NK-92 treated with Interleukin-12 subunit alpha and Interleukin-12 subunit beta, amount 100 ng/mL, for 24 hours (cell line): ENCODE data around the gene IGFBP4.

Source experiments
- DNase-seq: peaks from one replicate; lab custom pipeline; 2025; lab: John Stamatoyannopoulos, UW

IGFBP4 gene

DNA sequence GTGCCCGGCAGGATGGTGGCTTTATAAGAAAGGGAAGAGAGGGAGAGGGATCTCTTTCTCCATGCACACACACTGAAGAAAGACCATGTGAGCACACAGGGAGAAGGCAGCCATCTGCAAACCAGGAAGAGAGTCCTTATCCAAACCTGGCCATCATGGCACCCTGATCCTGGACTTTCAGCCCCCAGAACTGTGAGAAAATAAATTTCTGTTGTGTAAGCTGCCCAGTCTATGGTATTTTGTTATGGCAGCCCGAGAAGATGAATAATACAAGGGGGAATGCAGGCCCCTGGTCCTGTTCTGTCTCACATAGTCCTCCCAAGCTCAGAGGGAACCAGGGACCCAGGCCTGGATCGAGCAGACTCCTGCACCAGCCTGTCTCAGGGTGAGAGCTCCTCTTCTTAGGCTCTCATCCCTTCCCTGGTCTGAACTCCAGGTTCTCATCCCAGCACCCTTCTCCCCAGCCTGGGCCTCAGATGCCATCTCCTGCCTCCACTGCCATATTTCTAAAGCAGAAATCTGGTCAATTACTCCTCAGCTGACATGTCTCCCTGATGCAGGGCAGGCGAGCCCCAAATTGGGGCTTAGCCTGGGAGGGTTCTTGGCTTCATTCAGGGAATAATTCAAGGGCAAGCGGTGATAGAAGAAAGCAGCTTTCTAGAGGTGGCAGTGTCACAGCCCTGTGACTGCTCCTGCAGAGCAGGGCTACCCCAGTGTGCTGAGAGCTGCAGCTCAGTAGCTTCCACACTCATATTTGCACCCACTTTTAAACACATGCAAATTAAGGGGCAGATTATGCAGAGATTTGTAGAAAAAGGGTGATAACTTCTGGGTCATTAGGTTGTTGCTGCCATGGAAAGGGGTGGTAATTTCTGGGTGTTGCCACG, 28.8 kb downstream of the IGFBP4 start:
- no peak for DNase-seq

DNA sequence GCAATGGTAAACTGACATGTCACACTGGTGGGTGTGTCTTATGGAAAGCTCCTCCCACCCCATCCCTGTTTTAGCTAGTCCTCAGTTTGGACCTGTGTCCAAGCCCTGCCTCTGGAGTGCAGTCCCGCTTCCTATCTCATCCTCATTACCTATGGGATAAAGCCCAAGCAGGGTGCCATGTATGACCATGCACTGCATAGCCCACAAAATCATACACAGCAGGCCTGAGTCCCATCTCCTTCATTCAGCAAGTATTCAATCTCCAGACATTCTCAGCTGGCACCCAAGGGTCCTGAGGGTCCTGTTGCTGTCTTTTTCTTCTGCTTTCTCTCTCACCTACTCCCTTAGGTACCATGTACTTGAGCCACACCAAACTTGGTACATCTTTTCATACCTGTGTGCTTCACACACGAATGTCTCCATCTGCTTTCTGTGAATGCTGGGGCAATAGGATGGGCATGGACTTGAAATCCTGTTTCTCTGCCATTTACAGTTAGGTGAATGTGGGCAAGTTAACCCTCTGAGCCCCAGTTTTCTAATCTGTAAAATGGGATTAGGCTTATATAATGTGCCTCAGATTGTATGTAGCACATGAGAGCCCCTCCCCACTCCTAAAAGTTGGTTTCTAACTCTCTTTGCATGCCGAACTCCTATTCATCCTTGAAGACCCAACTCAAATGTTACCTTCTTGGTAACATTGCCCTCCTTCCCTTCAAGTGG, 29.6 kb downstream of the IGFBP4 start:
- no peak for DNase-seq

DNA sequence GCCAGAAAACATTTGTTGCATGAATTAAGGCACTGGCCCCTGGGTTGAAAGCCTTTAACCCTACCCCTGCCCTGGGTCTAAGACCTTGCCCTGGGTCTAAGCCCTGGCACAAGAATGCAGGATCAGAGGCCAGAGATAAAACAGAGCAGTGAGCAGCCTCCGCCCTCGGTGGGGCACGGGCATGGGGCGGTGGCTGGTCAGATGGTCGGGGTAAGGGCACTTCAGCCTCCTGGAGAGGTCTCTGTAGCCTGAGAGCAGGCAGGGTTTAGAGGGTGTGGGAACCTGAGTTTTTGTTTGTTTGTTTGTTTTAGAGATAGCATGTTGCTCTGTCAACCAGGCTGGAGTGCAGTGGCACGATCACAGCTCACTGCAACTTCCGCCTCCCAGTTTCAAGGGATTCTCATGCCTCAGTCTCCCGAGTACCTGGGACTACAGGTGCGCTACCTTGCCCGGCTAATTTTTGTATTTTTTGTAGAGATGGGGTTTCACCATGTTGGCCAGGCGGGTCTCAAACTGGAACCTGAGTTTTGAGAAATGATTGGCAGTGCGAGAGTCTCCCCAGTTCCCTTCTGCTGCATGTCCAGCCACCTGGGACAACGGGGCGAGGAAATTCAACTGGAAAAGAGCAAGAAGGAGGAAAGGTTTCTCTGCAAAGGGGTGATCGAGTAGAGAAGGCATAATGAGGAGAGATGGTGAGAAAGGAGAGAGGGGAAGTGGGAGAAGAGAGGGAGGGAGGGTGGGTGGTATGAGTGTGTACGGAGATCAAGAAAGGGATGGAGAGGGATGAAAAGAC, 30.5 kb downstream of the IGFBP4 start:
- no peak for DNase-seq

DNA sequence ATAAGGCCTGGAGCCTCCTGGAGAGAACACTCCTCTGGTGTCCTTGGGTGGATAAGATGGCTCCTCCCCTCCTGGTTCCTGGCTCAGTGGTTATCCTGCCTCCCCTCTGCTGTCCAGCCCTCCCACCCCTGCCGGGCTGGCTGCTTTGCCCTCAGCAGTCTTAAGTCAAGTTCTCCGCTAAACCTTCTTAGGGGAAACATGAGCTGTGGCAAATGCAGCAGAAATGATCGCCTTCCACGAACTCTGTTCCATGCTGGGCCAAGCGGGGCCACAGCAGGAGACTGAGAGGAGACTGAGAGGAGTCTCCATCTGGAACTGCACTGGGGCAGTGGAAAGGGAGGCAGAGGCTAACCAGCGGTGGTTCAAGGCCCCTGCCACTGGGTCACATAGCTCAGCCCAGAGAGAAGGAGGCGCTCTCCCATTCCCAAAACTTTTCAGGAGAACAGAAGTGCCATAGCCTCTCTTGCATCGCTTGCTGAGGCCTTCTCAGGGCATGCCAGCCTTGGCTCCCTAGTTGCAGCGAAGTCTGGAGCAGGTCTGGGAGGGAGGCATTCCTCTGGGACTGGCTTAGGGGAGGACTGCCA, 31.3 kb downstream of the IGFBP4 start:
- no peak for DNase-seq

DNA sequence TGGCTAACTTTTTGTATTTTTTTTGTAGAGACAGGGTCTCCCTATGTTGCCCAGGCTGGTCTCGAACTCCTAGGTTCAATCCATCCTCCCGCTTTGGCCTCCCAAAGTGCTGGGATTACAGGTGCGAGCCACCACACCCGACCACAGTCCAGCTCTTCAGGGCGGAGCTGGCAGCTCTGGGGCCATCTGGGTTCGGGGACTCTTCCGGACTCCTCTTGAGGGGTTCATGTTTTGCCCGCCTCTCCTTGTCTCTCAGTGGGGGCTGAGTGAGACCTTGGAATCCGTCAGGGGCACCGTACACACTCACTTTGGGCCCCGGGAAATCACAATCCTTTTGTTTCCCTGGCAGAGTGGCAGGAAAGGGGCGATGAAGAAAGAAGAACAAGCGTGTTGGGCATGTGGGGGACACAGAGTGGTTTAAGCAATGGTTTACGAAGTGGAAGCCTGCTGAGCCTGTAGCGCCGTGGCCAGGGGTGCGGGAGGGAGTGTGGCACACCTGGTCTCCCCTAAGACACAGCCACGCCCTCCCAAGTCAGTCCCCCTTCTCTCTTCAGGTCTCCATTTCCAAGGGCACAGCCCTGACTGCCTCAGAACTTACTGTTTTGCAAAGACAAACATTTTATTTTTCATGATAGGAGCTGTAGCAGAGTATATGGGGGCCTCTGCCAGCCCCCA, 32.1 kb downstream of the IGFBP4 start:
- no peak for DNase-seq

DNA sequence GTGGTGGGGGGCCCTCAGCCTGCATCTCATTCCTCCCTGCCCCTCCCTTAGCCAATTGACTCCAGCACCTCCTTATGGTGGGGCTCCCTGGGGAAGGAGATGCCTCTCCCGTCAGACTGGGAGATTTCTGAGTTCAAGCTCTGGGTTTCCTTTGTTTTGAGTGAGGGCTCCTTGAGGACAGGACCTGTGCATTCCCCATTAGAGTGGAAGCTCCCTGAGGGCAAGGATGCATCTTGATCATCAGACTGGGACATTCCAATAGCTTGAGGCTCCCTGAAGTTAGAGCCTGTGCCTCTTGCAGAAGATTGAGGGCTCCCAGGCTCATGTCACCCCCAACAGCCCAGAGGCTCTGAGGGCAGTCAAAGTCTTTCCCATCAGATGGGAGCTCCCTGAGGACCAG, 34.5 kb downstream of the IGFBP4 start:
- no peak for DNase-seq

DNA sequence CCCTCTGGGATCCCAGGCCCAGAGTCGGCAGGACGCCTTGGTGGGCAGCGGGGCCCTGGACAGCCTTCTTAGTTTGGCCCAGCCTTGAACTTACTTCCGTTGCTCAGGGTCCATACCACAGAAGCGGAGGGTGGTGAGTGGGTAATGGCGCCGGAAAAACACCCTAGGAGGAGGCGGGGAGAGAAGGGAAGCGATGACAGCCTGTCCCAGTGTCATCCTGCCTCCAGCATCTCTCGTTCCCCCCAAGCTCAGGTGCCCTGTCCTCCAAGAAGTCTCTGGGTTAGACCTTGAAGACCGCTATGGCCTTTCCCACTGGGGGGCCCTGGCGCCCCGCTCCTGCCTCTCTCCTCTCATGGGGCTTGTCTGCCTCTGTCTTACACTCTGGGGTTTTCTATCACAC, 35.2 kb downstream of the IGFBP4 start:
- DNase-seq: no peak

DNA sequence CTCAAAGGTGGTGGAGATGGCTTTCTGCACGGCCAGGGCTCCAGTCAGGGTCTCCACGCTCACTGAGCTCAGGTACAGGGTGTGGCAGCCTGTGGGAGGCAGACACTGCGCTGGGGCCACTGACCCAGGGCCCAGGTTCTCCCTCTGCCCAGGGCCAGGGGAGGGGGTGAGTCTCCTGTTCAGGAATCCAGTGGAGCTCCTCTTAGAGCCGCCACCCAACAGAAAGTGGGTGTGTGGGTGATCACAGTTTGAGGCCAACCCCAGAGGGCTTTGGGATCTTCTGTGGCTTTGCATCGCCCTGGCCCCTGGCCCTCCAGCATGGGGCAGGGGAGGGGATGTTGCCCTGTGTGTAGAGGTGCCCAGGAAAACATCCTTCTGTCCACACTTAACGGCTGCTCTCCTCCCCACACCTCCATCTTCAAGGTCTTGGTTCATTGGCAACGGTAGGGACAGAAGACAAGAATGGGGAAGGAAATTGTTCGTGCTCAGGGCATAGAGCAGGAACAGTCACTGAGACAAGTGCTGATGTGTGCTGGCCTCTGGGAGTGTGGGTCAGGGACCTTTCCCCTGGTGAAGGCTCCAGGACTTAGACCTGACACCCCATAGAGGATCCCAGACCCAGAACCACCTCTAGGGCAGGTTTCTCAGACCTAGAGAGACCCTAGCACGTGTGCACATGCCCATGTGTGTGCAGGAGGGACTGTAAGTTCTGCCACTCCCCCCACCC, 36.7 kb downstream of the IGFBP4 start:
- DNase-seq: no peak

DNA sequence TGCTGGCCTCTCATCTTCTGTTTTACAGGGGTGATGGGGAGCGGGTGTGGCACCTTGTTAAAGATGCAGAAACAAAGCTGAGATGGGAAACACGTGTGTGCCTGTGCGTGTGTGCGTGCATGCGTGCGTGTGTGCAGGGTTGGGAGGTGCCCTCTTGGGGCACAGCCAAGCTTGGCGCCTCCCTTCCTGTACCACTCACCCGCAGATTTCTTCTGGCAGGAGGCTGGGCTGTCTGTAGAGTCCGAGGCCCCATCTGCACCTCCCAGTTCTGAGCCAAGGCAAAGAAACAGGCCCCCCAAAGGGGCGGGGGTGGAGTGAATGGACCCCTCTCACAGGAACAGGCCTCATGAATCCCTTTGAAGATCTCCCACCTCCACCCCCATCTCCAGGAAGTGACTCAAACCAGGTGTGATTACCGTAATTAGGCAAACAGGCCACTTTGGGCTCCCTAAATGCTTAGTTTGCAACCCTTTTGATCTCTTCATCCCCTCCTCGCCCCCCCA, 37.3 kb downstream of the IGFBP4 start:
- peak; percentile 87 for DNase-seq

DNA sequence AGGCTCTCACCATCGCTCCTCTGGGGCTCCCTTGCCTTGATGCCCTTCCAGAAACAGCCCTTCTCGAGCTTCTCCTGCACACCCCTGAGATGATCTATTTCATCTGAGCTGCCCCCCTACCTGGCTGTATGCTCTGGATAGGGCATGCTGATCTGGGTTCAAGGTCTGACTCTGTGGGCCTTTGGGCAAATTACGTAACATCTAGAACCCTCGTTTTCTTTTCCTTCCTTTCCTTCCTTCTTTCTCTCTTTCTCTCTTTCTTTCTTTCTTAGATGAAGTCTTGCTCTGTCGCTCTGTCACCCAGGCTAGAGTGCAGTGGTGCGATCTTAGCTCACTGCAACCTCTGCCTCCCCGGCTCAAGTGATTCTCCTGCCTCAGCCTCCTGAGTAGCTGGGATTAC, 37.9 kb downstream of the IGFBP4 start:
- DNase-seq: no peak

DNA sequence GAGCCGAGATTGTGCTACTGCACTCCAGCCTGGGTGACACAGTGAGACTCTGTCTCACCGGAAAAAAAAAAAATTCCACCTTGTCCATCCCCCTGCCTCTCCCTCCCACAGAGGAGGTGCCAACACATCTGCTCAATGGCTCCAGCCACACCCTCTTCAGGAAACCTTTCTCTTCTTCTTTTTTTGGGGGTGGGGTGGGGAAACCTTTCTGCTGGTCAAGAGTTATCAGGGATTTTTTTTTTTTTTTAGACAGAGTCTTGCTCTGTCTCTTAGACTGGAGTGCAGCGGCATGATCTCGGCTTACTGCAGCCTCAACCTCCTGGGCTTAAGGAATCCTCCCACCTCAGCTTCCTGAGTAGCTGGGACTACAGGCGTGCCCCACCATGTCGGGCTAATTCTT, 39.5 kb downstream of the IGFBP4 start:
- DNase-seq: no peak

DNA sequence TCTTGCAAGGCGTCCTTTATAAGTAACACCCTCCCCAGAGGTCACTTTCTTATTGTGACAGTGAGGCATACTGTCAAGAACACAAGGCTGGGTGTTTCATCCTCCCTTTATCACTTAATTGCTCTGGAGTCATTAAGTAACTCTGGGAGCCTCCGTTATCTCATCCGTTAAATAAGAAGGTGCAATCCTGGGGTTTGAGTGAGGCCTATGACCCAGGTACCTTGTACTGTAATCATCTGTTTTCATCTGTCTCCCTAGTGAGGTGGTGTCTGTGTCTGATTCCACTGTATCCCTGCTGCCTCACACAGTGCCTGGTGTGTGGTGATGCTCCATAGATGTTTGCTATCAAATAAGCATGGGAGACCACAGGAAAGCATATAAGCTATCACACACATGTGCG, 40.4 kb downstream of the IGFBP4 start:
- DNase-seq: no peak

DNA sequence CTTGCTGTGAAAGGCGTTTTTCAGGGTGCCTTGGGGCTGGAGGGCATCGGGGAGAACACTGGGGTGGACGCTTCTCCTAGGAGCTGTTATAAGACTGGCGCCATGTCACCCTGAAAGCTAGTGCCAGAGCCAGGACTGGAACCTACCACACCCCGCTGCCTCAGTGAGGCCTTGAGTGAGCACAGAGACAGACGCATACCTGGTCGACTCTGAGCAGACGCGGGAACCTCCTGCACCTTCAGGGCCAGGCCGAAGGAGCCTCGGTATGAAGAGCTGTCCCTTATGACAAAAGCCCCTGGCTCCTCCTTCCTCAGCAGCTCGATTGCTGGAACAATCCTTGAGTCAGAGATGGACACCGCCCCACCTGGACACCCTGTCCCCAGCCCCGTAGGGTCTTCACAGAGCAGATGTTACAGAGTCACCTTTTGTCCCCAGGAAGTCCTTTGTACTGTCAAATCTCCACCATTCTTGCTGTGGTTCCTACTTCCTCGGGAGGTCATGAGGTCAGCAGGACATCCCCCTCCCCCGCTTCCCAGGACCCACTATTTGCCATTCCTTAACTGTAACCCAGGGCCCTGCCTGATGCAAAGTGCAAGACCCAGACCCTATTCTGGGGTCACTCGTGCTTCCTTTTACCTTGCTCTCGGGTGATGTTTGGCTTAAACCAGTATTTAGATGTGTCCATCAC, 41.2 kb downstream of the IGFBP4 start:
- no peak for DNase-seq

DNA sequence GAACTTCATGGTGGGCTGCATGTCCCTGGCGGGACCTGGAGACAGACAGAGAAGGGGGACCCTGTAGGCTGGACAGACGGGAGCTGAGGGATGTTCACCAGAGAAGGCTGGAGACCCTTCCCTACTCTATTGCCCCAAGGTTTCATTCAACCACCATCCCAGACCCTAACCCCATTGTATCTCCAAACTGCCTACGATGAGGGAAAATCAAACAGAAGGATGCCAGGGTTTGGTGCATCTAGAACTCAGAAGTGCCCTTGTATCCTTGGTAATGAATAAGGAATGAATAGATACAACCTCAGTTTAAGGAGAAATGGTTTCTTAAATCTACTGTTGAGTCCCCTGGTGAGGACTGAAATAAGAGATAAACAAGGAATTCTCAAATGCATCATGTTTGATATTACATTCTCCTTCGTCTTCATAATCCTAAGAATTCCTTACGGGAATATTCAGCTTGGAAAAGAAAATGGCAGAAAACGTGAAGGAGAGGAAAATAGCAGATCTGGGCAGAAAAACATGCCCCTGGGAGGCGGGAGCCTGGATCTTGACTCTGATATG, 41.8 kb downstream of the IGFBP4 start:
- DNase-seq: no peak

DNA sequence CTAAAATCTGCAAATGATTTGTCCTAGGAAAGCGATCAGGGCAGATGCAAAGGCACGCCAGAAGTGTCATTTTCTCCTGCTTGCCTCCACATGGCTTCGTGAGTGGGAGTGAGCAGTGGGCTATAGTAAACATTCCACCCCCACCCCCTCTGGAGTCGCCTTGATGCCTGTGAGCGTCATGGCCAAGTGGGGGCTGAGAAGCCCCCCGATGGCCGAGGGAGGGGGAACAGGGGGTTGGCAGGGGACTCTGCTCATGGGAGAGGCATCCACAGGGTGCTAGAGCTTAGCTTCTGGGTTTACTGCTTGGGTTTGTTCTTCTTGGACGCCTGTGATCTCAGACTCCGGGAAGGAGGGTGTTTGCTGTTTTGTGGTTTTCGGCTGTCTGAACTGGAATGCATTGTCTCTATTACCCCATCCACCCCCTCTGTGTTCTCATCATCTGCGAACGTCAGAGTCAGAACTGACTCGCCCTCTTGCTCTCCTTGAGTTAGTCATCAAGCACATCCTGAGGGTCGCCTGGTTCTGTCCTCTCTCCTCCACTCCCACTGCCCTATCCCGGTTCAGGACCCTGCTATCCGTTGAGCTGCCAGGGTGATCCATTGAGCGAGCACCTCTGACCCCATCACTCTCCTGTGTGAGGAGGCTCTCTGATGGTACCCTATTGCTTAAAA, 42.7 kb downstream of the IGFBP4 start:
- DNase-seq: no peak

DNA sequence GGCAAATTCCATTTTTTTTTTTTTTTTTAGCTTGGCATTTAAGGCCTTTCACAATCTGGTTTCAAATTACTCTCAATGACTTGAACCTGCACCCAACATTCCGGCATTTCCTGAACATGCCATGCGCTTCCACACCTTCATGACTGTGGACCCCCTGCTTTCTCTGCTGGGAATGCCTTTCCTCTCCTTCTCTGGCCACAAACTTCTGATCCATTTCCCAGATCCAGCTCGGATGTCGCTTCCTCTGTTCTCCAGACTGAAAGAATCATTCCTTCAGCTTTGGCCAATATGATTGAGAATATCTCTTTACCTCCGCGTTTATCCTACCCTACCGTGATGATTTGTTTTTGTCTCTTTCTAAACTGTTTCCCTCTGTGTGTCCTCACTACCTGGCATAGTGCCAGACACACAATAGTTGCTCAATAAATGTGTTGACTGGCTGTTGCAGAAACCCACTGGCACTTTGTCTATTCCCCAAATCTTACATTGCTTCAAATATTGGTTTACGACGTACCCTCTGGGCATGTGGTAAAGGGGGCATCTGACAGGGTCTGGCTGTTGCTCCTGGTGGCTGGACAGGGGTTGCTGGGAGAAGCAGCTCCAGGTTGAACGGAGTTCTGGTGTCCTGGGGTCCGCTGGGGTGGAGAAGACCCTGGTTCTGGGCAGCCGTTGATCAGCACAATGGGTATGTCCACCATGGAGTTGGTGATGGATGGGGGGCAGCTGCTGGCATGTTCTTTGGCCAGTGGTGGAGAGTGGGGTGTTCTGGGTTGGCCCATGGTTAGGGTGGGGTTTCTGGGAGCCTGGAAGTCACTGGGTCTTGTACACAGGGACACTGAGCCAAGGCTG, 43.5 kb downstream of the IGFBP4 start:
- no peak for DNase-seq

DNA sequence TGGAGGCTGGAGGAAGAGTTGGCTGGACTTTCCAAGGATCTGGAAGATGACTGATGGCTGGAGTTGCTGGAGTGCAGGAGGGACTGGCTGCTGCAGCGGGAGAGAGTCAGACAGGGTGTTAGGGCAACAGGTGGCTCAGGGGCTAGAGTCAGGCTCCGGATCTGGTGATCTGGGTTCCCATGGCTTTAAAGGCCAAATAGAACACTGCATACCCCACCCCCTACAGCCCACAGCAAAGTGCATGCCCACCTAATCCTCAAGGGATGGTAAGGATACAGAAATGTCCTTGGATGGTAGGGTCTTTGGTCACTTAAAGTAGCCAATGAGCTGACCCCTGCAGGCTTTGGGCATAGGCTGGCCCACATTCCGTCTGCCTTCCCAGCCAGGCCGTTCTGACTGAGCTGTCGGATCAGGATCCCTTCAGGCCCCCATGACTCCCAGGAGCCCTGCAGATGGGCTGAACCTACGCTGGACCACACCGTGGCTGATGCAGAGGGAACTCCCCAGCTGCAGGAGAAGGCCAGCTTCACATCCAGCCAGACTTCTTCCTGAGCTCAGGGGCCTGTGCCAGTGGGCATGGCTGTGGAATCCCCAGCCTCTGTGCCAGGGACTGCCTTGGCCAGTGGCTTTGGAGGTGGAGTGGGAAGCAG, 44.2 kb downstream of the IGFBP4 start:
- no peak for DNase-seq
